Ovary (tissue), 9 donors: Measurements from ENCODE around the gene APBA1. TPM values are rescaled to one million over a fixed set of nuclear protein-coding genes. Genes with fewer than 3 reads are reported as not detected.

Experiments used
- DNase-seq, 5 donors: peaks; one replicate each; pipeline ENCODE4 v3.0.0-alpha.2; 2019 to 2020
- H3K27ac ChIP-seq, 2 donors: fragments of 200-600 bp; one replicate each; pipeline versions ENCODE4 v1.5.1 to v1.8.0; 2019 to 2022
- H3K27me3 ChIP-seq: fragments of 200-600 bp; one replicate; pipeline ENCODE4 v1.8.0; 2022
- H3K36me3 ChIP-seq: fragments of 200-600 bp; sonication (generic); one replicate; pipeline ENCODE4 v1.5.1; 2019
- H3K4me1 ChIP-seq: one replicate; pipeline ENCODE4 v1.8.1; 2013; ENCODE audit warnings: mild to moderate bottlenecking, moderate library complexity; ENCODE audit not compliant: insufficient read depth
- H3K4me3 ChIP-seq: fragments of 200-600 bp; sonication (generic); one replicate; pipeline ENCODE4 v1.5.1; 2017
- H3K9me3 ChIP-seq, 2 donors: fragments of 200-600 bp in 1 of 2; sonication (generic) in 1 of 2; one replicate each; pipeline versions ENCODE4 v1.5.1 to v1.8.1; 2013 to 2019; ENCODE audit warnings: mild to moderate bottlenecking in 1 of 2, moderate library complexity in 1 of 2
- EP300 ChIP-seq: sonication (generic); formaldehyde crosslinking; IDR thresholded peaks from one replicate; pipeline ENCODE4 v1.6.1; 2017; ENCODE audit warnings: antibody characterized with exemption
- POLR2A ChIP-seq: fragments of 450-650 bp; IDR thresholded peaks from one replicate; pipeline ENCODE4 v1.6.1; 2017; ENCODE audit warnings: antibody characterized with exemption, mild to moderate bottlenecking, moderate library complexity
- WGBS, 3 donors: extraction: QIAGEN DNeasy Blood & Tissue Kit in 1 of 3; methylation state at CpG; one replicate each; pipeline versions ENCODE4 v1.1.5 to v1.1.7; 2013 to 2017; 5-methylcytosine and 5-hydroxymethylcytosine counted together
- intact Hi-C, 4 donors: fragments of 100-400 bp; cut with DNase I; formaldehyde crosslinking; loops; one replicate each; pipeline versions ENCODE4 v1.11.0 to v1.15.1; 2022 to 2023
- polyA plus RNA-seq, 2 donors: library from polyadenylated mRNA; stranded (reverse); fragments of 200-250 nt in 1 of 2; fragments of 350-450 nt in 1 of 2; fragmentation: Illumina TruSeq in 1 of 2; extraction: RNeasy Lipid Tissue Mini Kit (QIAGEN cat#74804) in 1 of 2; gene quantifications; one replicate each; pipeline ENCODE4 v1.2.3, GENCODE V29; 2013 to 2014
- total RNA-seq, 7 donors: library from RNA; depleted of rRNA in 2 of 7; stranded (reverse); fragments of >200 nt in 2 of 7; fragmentation: NEBNext Ultra II Directional in 3 of 7; extraction: Animal tissue kit (Norgen Biotek cat#: 25700) in 3 of 7; gene quantifications; one replicate each; pipeline versions ENCODE4 v1.1.0 to v1.2.4, GENCODE V29; 2016 to 2023
- TF ChIP-seq, protein P1 (sequence below), 3 donors: fragments of 450-650 bp in 2 of 3; fragments of 200-600 bp in 1 of 3; IDR thresholded peaks; one replicate each; pipeline versions ENCODE4 v1.5.1 to v1.8.0; 2016 to 2022; ENCODE audit warnings: antibody characterized with exemption in 3 of 3, mild to moderate bottlenecking in 1 of 3
- donor health status: DM: no; HTN: no; CAD: no; lungs with moderate emphysema.
- donor health status: DM: no; HTN: no; CAD: no.
- donor health status: Bipolar disorder and iron deficiency.
- donor health status: DM: yes; HTN: yes; CAD: no.
- donor health status: DM: no; HTN: no; CAD: no.
- donor health status: DM: yes; HTN: yes; CAD: no.

APBA1 gene
- total and polyA plus RNA-seq, 9 donors: 2.8 to 17.6 (median 12.9) TPM

DNA sequence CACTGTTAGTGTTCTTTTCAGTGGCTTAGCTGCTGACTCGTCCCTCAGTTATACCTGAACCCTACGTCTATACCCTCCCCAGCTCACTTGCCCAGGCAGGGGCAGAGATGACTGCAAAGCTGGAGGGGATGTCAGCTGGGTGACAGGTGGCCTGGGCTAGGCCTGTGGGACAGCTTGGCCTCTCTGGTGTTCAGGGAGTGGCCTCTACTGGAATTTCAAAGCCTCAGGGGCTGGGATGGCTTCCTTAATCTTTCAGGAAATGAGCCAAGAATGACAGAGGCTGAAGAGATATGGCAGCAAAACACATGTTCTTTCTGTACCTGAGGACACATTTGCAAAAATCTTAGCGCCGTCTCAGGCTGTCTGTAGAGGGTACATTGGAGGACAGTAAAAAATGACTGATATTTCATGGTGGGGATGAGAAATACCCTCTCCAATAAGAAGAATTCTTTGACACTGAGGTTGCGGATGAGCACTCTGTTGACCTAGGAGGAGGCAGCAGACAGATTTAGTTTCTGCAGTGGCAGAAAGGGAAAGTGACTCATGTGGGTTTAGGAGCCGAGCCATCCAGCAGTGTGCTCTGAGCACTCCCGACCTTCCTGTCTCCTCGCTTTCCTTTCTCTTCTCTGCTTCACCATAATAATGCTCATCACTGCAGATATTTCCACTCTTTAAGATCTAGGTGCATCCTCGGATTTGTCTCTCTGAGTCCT, 292.7 kb downstream of the APBA1 start:
- no peak overlapping the region for H3K4me3 ChIP-seq
- peaks cover 21% of the 10 kb centered on the region for H3K4me1 ChIP-seq
- no peak for DNase-seq
- TF ChIP-seq EP300 (no peak), POLR2A (no peak)
- TF ChIP-seq, protein P1, sequence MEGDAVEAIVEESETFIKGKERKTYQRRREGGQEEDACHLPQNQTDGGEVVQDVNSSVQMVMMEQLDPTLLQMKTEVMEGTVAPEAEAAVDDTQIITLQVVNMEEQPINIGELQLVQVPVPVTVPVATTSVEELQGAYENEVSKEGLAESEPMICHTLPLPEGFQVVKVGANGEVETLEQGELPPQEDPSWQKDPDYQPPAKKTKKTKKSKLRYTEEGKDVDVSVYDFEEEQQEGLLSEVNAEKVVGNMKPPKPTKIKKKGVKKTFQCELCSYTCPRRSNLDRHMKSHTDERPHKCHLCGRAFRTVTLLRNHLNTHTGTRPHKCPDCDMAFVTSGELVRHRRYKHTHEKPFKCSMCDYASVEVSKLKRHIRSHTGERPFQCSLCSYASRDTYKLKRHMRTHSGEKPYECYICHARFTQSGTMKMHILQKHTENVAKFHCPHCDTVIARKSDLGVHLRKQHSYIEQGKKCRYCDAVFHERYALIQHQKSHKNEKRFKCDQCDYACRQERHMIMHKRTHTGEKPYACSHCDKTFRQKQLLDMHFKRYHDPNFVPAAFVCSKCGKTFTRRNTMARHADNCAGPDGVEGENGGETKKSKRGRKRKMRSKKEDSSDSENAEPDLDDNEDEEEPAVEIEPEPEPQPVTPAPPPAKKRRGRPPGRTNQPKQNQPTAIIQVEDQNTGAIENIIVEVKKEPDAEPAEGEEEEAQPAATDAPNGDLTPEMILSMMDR (IDR thresholded peaks at IDR 0.05): no peak
- no peaks in the 10 kb centered on the region for H3K36me3 ChIP-seq
- H3K27me3 ChIP-seq: no peaks in the 10 kb centered on the region
- no peak overlapping the region for H3K27ac ChIP-seq
- no peaks in the 10 kb centered on the region for H3K9me3 ChIP-seq
- WGBS, 3 donors: 61 to 67% (median 66%) methylated on average over 9 of the region's 9 CpGs
- intact Hi-C loops: no loop called here

DNA sequence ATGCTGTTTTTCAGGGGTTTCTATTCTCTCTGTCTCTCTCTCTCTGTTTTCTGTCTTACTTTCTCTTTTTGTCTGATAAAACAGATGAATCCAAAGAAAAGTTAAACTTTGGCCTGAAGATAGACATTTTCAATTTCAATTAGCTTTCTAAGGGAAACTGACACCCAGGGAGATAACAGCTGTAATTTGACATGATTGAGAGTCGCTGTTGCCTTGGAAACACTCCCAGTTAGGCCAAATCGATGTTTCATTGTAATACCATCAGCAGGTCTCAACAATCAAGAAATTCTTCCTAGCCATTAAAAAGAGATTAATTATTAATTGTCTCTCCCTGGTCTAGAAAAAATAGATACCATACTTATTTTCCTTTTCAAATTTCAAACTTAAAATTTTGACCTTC, 294.2 kb downstream of the APBA1 start:
- H3K4me3 ChIP-seq: no peak overlapping the region
- peaks cover 24% of the 10 kb centered on the region for H3K4me1 ChIP-seq
- intact Hi-C loops: no loop called here
- H3K9me3 ChIP-seq: no peaks in the 10 kb centered on the region
- WGBS, 3 donors: 70 to 76% (median 73%) methylated on average over 2 of the region's 2 CpGs
- TF ChIP-seq EP300 (no peak), POLR2A (no peak)
- TF ChIP-seq, protein P1 (IDR thresholded peaks at IDR 0.05): no peak
- no peaks in the 10 kb centered on the region for H3K36me3 ChIP-seq
- no peaks in the 10 kb centered on the region for H3K27me3 ChIP-seq
- H3K27ac ChIP-seq: no peak overlapping the region
- no peak for DNase-seq

Other genes starting within 250 kb of the APBA1 start
- 10 to 100 TPM; 38.5 to 63.0 (median 49.5) TPM for gene PTAR1, start 87.6 kb upstream of the APBA1 start, total RNA-seq
- 10 to 100 TPM in 1 of 2 donors, 1 to 10 TPM in 1; 9.8 to 19.1 TPM for gene PTAR1, start 87.6 kb upstream of the APBA1 start, polyA plus RNA-seq
- gene CFAP95, start 148.4 kb upstream of the APBA1 start, total RNA-seq: 10 to 100 TPM in 1 of 7 donors, 1 to 10 TPM in 1, under 1 TPM in 3, not detected in 2; 0.56 to 19.2 (median 0.77) TPM
- gene CFAP95, start 148.4 kb upstream of the APBA1 start, polyA plus RNA-seq: under 1 TPM in 1 of 2 donors, not detected in 1; 0.25 TPM